GM10266 (cell line): ENCODE results near the gene APOL4.
"Not testable (repeated sequence)": the region's sequence is repeated elsewhere in the genome, so short reads cannot be mapped to it uniquely, and the experiment has no call there.

Experiments used
- DNase-seq: peaks from one replicate; pipeline ENCODE4 v3.0.0; 2012; ENCODE audit errors: extremely low spot score
- CTCF ChIP-seq: IDR thresholded peaks from 2 replicates; pipeline ENCODE4 v1.5.1; 2012; ENCODE audit warnings: mild to moderate bottlenecking, low read depth; ENCODE audit not compliant: control insufficient read depth, insufficient read depth; ENCODE audit errors: missing control alignments

The APOL4 gene

GRCh38 chr22:36201630-36202319 lies at the start of gene APOL4:
Gene APOL4 (minus strand): TSS chr22:36201809. CDS start chr22:36201734, 75 bp downstream.
- no peak for DNase-seq
- no peak for TF ChIP-seq CTCF

- not testable (repeated sequence) for DNase-seq
These were observed 48.8 kb upstream of the APOL4 start for GRCh38 chr22:36250292-36250960.

- no peak for TF ChIP-seq CTCF
- no peak for DNase-seq
These were observed 47.6 kb upstream of the APOL4 start for GRCh38 chr22:36249160-36249559.

- no peak for TF ChIP-seq CTCF
- DNase-seq = no peak
These were observed 46.3 kb upstream of the APOL4 start for GRCh38 chr22:36247955-36248354.

- DNase-seq = no peak
These were observed 45.1 kb upstream of the APOL4 start for GRCh38 chr22:36246718-36247117.

GRCh38 chr22:36245805-36246356 lies 44.3 kb upstream of the APOL4 start:
- TF ChIP-seq CTCF = no peak

More at GRCh38 chr22:36246718-36247117, 45.1 kb upstream of the APOL4 start:
- TF ChIP-seq CTCF = no peak

GRCh38 chr22:36244522-36245391 lies 43.1 kb upstream of the APOL4 start:
- no peak for TF ChIP-seq CTCF

More at GRCh38 chr22:36245805-36246356, 44.3 kb upstream of the APOL4 start:
- no peak for DNase-seq

More at GRCh38 chr22:36244522-36245391, 43.1 kb upstream of the APOL4 start:
- no peak for DNase-seq
